C4-2B (cell line): Measurements from ENCODE around the gene PLK1.

ENCODE experiments used
- CTCF ChIP-seq: fragments of 450-650 bp; conservative IDR thresholded peaks from 2 replicates; pipeline ENCODE4 v1.5.1; 2017; ENCODE audit warnings: mild to moderate bottlenecking
- ZFX ChIP-seq: fragments of 450-650 bp; IDR thresholded peaks from 2 replicates; pipeline ENCODE4 v1.6.1; 2017

GRCh38 chr16:23692190-23692837 is 13.6 kb downstream of the PLK1 start:
- no peak for TF ChIP-seq CTCF
- TF ChIP-seq ZFX = no peak
